K562 (cell line): ENCODE measurements around the gene ANKRD12. TPM values are rescaled to one million over a fixed set of nuclear protein-coding genes. Genes with fewer than 3 reads are reported as not detected.

Experiments used
- CHD2 ChIP-seq: IDR thresholded peaks from 2 replicates; pipeline ENCODE4 v1.6.1; 2011; ENCODE audit warnings: low read depth, low read length
- CTCFL ChIP-seq: IDR thresholded peaks from 2 replicates; pipeline ENCODE4 v1.6.1; 2011; ENCODE audit warnings: borderline replicate concordance, low read depth, mild to moderate bottlenecking, moderate library complexity, low read length; ENCODE audit not compliant: insufficient read depth, poor library complexity, severe bottlenecking
- ERF ChIP-seq: fragments of 450-650 bp; formaldehyde crosslinking; IDR thresholded peaks from 2 replicates; pipeline ENCODE4 v1.4.0; 2020; ENCODE audit warnings: mild to moderate bottlenecking, mixed read lengths
- KHSRP ChIP-seq: fragments of 450-650 bp; IDR thresholded peaks from 2 replicates; pipeline ENCODE4 v1.6.1; 2017
- MGA ChIP-seq: fragments of 450-650 bp; IDR thresholded peaks from 2 replicates; pipeline ENCODE4 v1.6.1; 2016; ENCODE audit warnings: mild to moderate bottlenecking, moderate library complexity
- NFYB ChIP-seq: IDR thresholded peaks from 2 replicates; pipeline ENCODE4 v1.6.1; 2011; ENCODE audit warnings: mild to moderate bottlenecking, moderate library complexity; ENCODE audit not compliant: insufficient read length; ENCODE audit errors: extremely low read depth
- SIN3B ChIP-seq: fragments of 450-650 bp; IDR thresholded peaks from 2 replicates; pipeline ENCODE4 v1.6.1; 2017; ENCODE audit warnings: low read depth, mild to moderate bottlenecking, moderate library complexity
- SRSF7 ChIP-seq: fragments of 200-400 bp; formaldehyde crosslinking; optimal IDR thresholded peaks from 2 replicates; pipeline ENCODE3; 2017; ENCODE audit warnings: mild to moderate bottlenecking, low read depth, low read length
- ZC3H4 ChIP-seq: sonication (generic); formaldehyde crosslinking; IDR thresholded peaks from 2 replicates; pipeline ENCODE4 v1.9.0; 2021; ENCODE audit warnings: missing genetic modification reagents, borderline replicate concordance
- ZNF197 ChIP-seq: fragments of 200-800 bp; sonication (Bioruptor generic); IDR thresholded peaks from 2 replicates; pipeline ENCODE4 v1.6.1; 2016; ENCODE audit warnings: low read depth, missing genetic modification characterization, missing compliant biosample characterization
- ZNF75A ChIP-seq: fragments of 450-650 bp; formaldehyde crosslinking; IDR thresholded peaks from 2 replicates; pipeline ENCODE4 v1.4.0; 2020; ENCODE audit warnings: mild to moderate bottlenecking
- ZNF76 ChIP-seq: fragments of 250-450 bp; sonication (Bioruptor Pico); IDR thresholded peaks from 2 replicates; pipeline ENCODE4 v1.4.0; 2020; ENCODE audit warnings: mild to moderate bottlenecking, moderate library complexity, borderline replicate concordance
- polyA plus RNA-seq, 8 experiments: library from polyadenylated mRNA; depleted of rRNA in 4 of 8; stranded (reverse) in 5 of 8; unstranded in 3 of 8; fragments of >200 nt; fragmentation: Nextera tagmentation in 2 of 8; fragmentation: Illumina TruSeq in 1 of 8; extraction: Ambion mirVana in 2 of 8; extraction: Trizol in 1 of 8; gene quantifications; 2 replicates each; pipeline versions ENCODE4 v1.2.1 to v1.2.3, GENCODE V29; 2011 to 2014; ENCODE audit warnings: inconsistent platforms in 1 of 8, missing spikeins in 1 of 8
- total RNA-seq, 7 experiments: library from RNA; depleted of rRNA in 6 of 7; stranded (reverse); fragments of >200 nt in 6 of 7; fragmentation: Illumina TruSeq in 2 of 7; extraction: Trizol in 2 of 7; gene quantifications; 2 replicates each; pipeline versions ENCODE4 v1.2.1 to v1.2.3, GENCODE V29; 2011 to 2021; ENCODE audit warnings: low replicate concordance in 1 of 7

The ANKRD12 gene
- total and polyA plus RNA-seq, 9 of the 15 experiments (the other 6 are each of a cell fraction or from before 2014, with no cell fraction given): 6.6 to 28.2 (median 16.0) TPM

- TF ChIP-seq MGA (no peak), SRSF7 (no peak), ERF (CRISPR knock-in tag) (no peak), NFYB (no peak), ZNF197 (CRISPR knock-in tag) (no peak), CTCFL (no peak), CHD2 (no peak), KHSRP (no peak), SIN3B (no peak), ZC3H4 (no peak), ZNF76 (CRISPR knock-in tag) (no peak), ZNF75A (CRISPR knock-in tag) (no peak)
- TF ChIP-seq, all 486 proteins: peak for 0
Measured at GRCh38 chr18:9092665-9093064, 43.9 kb upstream of the ANKRD12 start (continued).
